ENCODE measurements around the gene BEND2.

Gene BEND2

GRCh38 chrX:18149454-18149853 lies 71.2 kb downstream of the BEND2 start:
- DNase-seq (ENCODE audit: low read depth): no peak

GRCh38 chrX:18146954-18147353 lies 73.7 kb downstream of the BEND2 start:
- no peak for DNase-seq (ENCODE audit: low read depth)
- no peak for TF ChIP-seq CTCF (IDR thresholded peaks at IDR 0.05; ENCODE audit: low read depth, low read length, missing control alignments)
- H3K4me3 ChIP-seq (ENCODE audit: low read depth, low read length): no peak overlapping the region

More at GRCh38 chrX:18149454-18149853, 71.2 kb downstream of the BEND2 start:
- TF ChIP-seq CTCF (IDR thresholded peaks at IDR 0.05; ENCODE audit: low read depth, low read length, missing control alignments): no peak
- H3K4me3 ChIP-seq (ENCODE audit: low read depth, low read length): no peak overlapping the region

GRCh38 chrX:18146009-18146408 lies 74.7 kb downstream of the BEND2 start:
- TF ChIP-seq CTCF (IDR thresholded peaks at IDR 0.05; ENCODE audit: low read depth, low read length, missing control alignments): no peak
- H3K4me3 ChIP-seq (ENCODE audit: low read depth, low read length): no peak overlapping the region
- DNase-seq (ENCODE audit: low read depth): no peak

GRCh38 chrX:18136816-18137215 lies 83.9 kb downstream of the BEND2 start:
- no peak for TF ChIP-seq CTCF (IDR thresholded peaks at IDR 0.05; ENCODE audit: low read depth, low read length, missing control alignments)
- H3K4me3 ChIP-seq (ENCODE audit: low read depth, low read length): no peak overlapping the region
- DNase-seq (ENCODE audit: low read depth): no peak

- TF ChIP-seq CTCF (IDR thresholded peaks at IDR 0.05; ENCODE audit: low read depth, low read length, missing control alignments): no peak
- H3K4me3 ChIP-seq (ENCODE audit: low read depth, low read length): no peak overlapping the region
- no peak for DNase-seq (ENCODE audit: low read depth)
These were observed 87.1 kb downstream of the BEND2 start for GRCh38 chrX:18133605-18134004.

GRCh38 chrX:18129690-18130089 lies 91.0 kb downstream of the BEND2 start:
- H3K4me3 ChIP-seq (ENCODE audit: low read depth, low read length): no peak overlapping the region
- TF ChIP-seq CTCF (IDR thresholded peaks at IDR 0.05; ENCODE audit: low read depth, low read length, missing control alignments): no peak
- DNase-seq (ENCODE audit: low read depth): no peak

GRCh38 chrX:18126971-18127370 lies 93.7 kb downstream of the BEND2 start:
- no peak overlapping the region for H3K4me3 ChIP-seq (ENCODE audit: low read depth, low read length)
- no peak for DNase-seq (ENCODE audit: low read depth)
- TF ChIP-seq CTCF (IDR thresholded peaks at IDR 0.05; ENCODE audit: low read depth, low read length, missing control alignments): no peak
